ENCODE results near the gene LRRC66.

The LRRC66 gene

GRCh38 chr4:52019936-52020657 lies at the start of gene LRRC66:
TSS of gene LRRC66 (minus strand) at chr4:52020363. CDS start at chr4:52017613, 2,750 bp downstream.
- DNase-seq = no peak

- DNase-seq = no peak
Measured at GRCh38 chr4:52069571-52069970, 49.4 kb upstream of the LRRC66 start.

- no peak for DNase-seq
Measured at GRCh38 chr4:52059372-52059771, 39.2 kb upstream of the LRRC66 start.

GRCh38 chr4:52058275-52058674 lies 38.1 kb upstream of the LRRC66 start:
- no peak for DNase-seq

GRCh38 chr4:52057196-52057595 lies 37.0 kb upstream of the LRRC66 start:
- DNase-seq = no peak

GRCh38 chr4:52054254-52054653 lies 34.1 kb upstream of the LRRC66 start:
- DNase-seq = no peak

- no peak for DNase-seq
Measured at GRCh38 chr4:52052475-52052780, 32.3 kb upstream of the LRRC66 start.

- DNase-seq = no peak
Measured at GRCh38 chr4:52051615-52052474, 31.7 kb upstream of the LRRC66 start.

- DNase-seq = no peak
Measured at GRCh38 chr4:52051213-52051614, 31.1 kb upstream of the LRRC66 start, which contains the start of gene SPATA18. TSS of gene SPATA18 (plus strand) at chr4:52051304. CDS start at chr4:52051705, 401 bp downstream.

GRCh38 chr4:52049266-52049665 lies 29.1 kb upstream of the LRRC66 start:
- no peak for DNase-seq

GRCh38 chr4:52045028-52045427 lies 24.9 kb upstream of the LRRC66 start:
- no peak for DNase-seq

- DNase-seq = peak; percentile 70
Measured at GRCh38 chr4:52038103-52038912, 18.1 kb upstream of the LRRC66 start, which contains the start of gene SGCB. TSS of gene SGCB (minus strand) at chr4:52038299. CDS start at chr4:52038259, 40 bp downstream.

- peak; percentile 8 for DNase-seq
Measured at GRCh38 chr4:52037689-52038102, 17.5 kb upstream of the LRRC66 start.

- DNase-seq = no peak
Measured at GRCh38 chr4:52036886-52037530, 16.8 kb upstream of the LRRC66 start.

- DNase-seq = no peak
Measured at GRCh38 chr4:52035190-52035589, 15.0 kb upstream of the LRRC66 start.

GRCh38 chr4:52032005-52032404 lies 11.8 kb upstream of the LRRC66 start:
- no peak for DNase-seq

- DNase-seq = no peak
Measured at GRCh38 chr4:52028970-52029369, 8.8 kb upstream of the LRRC66 start.

- DNase-seq = no peak
Measured at GRCh38 chr4:52017814-52018213, 2.3 kb downstream of the LRRC66 start.

- no peak for DNase-seq
Measured at GRCh38 chr4:52016981-52017380, 3.2 kb downstream of the LRRC66 start.

- DNase-seq = no peak
Measured at GRCh38 chr4:52015366-52015765, 4.8 kb downstream of the LRRC66 start.

GRCh38 chr4:52014903-52015302 lies 5.3 kb downstream of the LRRC66 start:
- DNase-seq = no peak

- DNase-seq = no peak
Measured at GRCh38 chr4:52012651-52013050, 7.5 kb downstream of the LRRC66 start.

GRCh38 chr4:52010986-52011385 lies 9.2 kb downstream of the LRRC66 start:
- no peak for DNase-seq
